SW 1271 (cell line): ENCODE data around the gene ZNF284.

Experiments used
- DNase-seq, 2 experiments: peaks; one replicate each; lab custom pipeline; 2025; lab: John Stamatoyannopoulos, UW

ZNF284 gene

DNA sequence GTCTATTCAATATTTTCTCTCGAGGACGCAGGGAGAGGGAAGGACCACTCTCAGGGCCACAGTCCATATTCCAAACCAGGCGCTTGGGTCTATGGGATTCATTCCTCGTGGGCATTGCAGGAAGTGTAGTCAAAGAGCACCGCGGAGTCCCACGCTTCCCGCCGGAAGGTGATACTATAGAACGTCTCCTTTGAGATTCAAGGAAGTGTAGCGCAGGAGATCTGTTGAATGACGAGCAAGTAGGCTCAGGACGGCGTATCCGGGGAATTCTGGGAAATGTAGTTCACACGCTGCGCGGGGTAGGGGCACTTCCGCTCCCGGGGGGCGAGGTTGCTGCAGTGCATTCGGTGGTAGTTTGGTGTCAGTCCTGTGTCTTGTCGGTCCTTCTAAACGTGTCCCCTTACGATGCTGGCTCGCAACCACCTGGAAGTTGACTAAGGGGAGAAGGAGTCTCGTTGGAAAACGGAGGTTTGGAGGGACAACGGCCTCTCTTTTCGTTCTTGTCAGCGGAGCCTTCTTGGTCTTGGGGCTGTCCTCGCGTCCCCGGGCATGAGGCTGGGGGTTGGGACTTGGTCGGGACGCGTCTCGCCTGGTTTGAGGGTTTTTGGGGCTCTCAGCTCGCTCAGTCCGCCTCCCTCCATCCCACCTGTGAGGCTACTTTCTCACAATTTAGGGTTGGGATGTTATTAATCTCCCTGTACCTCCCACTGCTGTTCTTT is at the start of gene ZNF284:
Gene ZNF284, plus strand, starts transcription at position 336 of the 719 bp plus-strand sequence. CDS start 4,231 bp downstream, outside the sequence.
- DNase-seq: peak; percentile 28 to 71

DNA sequence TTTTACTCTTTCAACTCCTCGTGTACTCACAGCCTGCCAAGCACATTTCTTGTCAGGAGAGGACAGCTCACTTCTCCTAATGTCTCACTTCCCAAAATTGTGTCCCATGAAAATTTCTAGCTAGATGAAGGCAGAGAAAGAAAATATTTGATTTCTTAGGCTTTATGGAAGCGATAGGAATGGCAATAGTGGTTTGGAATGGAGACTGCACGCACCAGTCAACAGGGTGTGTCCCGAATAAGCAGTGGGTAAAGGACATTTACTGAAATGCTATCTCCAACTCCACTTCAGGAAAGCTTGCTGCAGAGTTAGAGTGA is 47.1 kb upstream of the ZNF284 start:
- DNase-seq: no peak

DNA sequence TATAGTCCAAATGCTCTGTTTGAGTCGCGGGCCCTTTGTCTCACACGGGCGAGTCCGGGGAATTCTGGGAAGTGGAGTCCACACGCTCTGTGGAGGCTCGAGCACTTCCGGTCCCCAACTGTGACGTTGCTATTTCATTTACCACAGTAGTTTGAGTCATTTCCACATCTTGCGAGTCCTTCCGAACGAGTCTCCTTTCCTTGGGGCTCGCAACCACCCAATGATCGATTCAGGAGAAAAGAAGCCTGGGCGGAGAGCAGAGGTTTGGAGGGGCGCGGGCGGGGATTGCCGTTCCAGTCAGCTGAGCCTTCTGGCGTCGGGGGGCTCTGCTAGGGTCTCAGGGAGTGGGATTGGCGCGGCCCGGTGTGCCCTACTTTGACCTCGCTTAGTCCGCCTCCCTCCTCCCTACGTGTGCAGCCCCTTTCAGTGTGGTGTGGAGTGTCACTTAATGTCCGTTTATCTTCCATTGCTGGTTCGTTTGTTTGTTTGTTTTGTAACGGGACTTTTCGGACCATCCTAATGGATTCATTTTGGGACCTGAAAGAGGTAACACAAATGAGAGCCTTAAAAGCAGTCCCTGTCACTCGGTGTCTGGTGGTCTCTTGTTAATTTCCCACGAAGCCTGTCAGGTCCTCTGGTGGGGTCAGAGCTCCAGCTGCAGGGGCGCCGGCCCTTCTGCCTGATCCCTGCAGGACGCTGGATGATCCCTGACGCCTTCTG is 46.6 kb upstream of the ZNF284 start, which contains the start of gene ZNF222:
Gene ZNF222, plus strand, starts transcription at position 163 of the 720 bp plus-strand sequence. Its CDS starts 58 bp downstream, at position 221.
- peak; percentile 57 to 63 for DNase-seq

DNA sequence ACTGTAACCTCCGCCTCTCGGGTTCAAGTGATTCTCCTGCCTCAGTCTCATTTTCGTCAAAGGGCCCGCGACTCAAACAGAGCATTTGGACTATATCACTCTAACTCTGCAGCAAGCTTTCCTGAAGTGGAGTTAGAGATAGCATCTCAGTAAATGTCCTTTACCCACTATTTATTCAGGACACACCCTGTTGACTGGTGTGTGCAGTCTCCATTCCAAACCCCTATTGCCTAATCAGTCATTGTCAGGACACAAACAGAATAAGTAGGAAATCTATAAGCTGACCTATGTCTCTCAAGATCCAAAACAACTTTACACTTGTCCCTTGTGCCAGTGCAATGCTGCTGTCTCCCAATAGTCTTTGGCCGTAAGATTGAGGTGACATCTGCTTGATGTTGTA is 45.3 kb upstream of the ZNF284 start:
- DNase-seq: no peak

DNA sequence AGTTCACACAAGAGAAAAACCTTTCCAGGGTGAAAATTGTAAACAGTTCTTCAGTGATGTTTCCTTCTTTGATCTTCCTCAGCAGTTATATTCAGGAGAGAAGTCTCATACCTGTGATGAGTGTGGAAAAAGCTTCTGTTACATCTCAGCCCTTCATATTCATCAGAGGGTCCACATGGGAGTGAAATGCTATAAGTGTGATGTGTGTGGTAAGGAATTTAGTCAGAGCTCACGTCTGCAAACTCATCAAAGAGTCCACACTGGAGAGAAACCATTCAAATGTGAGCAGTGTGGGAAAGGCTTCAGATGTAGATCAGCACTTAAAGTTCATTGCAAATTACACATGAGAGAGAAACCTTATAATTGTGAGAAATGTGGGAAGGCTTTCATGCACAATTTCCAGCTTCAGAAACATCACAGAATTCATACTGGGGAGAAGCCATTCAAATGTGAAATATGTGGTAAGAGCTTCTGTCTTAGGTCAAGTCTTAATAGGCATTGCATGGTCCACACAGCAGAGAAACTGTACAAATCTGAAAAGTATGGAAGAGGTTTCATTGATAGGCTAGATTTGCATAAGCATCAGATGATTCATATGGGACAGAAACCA is 39.9 kb upstream of the ZNF284 start:
- no peak for DNase-seq

DNA sequence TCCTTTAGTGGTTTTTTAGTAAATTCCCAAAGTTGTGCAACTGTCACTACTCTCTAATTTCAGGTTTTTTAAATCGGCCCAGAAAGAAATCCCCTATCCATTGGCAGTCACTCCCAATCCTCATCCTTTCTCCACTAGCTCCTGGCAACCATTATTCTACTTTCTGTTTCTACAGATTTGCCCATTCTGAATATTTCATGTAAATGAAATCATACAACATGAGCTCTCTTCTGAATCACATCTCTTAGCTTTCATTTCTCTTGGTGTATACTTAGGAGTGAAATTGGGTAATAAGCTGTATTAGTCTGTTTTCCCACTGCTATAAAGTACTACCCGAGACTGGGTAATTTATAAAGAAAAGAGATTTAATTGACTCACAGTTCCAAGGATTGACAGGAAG is 29.8 kb upstream of the ZNF284 start:
- no peak for DNase-seq

DNA sequence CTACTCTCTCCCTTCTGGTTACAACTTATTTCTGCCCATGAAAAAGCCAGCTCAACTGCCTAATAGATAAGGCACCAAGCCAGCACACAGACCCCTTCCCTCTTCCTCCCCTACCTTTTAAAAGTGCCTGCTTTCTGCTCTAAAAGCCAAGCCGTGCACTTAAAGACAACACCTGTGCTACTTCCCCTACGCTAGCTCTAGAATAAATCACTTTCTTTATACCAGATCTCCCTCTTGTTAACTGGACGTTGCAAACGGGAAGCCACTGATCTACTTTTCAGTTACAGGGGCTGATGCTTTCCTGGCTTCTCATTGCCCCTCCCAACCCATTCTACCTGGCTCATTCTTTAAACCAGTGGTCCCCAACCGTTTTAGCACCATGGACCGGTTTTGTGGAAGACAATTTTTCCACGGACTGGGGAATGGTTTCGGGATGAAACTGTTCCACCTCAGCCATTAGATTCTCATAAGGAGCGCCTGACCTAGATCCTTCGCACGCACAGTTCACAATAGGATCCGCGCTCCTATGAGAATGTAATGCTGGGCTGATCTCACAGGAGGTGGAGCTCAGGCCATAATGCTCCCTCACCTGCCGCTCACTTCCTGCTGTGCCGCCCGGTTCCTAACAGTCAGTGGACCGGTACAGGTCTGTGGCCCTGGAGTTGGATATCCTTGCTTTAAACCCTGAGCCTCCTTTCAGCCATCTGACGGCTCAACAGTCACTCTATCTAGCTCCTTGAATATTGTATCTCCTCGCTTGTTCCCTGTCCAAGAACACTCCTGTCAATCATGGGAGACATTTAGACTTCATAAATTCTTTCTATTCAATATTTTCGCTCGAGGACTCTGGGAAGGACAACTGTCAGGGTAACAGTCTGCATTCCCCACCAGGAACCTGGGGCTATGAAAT is 21.0 kb upstream of the ZNF284 start:
- DNase-seq: no peak

DNA sequence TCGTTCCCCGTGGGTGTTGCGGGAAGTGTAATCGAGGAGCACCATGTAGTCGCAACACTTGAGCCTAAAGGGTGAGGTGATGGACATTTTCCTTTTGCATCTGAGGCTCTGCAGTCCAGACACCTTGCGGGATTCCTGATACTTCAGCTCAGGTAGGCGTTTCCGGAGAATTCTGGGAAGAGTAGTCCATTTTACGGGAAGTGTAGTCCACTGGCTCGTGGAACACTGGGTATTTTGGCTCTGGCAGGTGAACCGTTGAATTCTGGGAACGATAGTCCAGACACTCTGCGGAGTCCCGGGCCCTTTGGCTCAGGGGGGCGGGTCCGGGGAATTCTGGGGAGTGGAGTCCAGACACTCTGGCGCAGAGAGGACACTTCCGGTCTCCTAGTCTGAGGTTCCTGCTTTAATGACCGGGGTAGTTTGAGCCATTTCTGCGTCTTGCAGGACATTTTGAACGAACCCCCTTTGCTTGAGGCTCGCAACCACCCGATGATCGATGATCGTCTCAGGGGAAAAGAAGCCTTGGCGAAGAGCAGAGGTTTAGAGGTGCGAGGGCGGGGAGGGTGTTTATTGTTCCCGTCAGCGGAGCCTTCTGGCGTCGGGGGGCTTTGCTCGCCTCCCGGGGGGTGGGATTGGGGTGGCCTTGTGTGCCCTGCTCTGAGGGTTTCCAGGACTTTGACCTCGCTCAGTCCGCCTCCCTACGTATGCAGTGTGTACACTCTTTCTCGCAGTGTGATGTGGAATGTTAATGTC is 20.1 kb upstream of the ZNF284 start, which contains the start of gene ZNF223:
Gene ZNF223, plus strand, starts transcription at position 387 of the 753 bp plus-strand sequence. CDS start 3,141 bp downstream, outside the sequence.
- DNase-seq: peak; percentile 40 to 86

DNA sequence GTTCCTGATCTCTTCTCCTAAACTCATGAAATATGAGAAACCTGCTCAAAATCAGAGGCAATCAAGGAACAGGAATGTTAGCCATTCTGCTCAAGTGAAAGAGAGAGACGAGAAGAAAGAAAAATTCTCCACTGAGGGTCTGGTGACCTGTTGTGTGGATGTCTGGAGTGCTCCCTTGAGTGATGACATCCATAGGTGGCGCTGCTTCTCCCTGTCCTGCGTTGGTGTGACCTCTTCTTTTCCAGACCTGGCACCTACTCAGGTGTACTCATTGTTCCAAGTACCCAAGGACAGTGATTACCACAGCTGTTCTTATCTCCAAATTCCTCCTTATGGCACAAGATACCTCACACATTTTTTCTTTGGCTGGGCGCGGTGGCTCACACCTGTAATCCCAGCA is 16.1 kb upstream of the ZNF284 start:
- no peak for DNase-seq

DNA sequence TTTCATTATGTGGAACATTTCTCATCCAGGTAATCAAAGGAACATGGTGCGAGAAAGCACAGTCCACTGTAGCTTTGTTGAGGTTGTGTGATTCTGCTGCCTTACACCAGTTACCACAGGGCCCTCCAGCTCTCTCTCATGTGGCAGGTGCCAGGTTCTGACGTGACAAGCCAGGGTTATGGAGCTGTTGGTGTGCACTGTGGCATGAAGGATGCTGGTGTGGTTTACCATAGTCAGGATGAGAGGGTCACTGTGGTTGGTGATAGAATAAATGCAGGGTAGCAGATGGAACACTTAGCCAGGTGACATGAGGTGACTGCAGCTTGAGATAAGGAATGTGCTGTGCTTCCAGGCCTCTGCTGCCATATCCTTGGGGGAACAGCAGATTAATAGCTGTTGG is 12.7 kb upstream of the ZNF284 start:
- DNase-seq: no peak

DNA sequence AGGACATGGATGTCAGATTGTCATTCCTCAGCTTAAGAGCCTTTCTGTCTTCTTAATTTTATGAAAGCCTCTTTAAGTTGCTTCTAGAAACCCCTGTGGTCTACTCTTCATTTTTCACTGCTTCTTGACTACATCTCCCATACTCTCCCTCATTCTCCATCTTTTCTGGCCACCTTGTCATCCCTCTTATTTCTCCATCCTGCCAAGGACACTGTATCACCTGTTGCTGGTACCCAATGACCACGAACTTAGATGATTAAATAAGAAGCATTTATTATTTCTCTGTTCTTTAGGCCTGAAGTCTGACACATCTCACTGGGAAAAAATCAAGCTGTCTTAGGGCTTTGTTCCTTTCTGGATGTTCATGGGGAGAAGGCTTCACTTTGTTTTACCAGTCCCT is 10.9 kb upstream of the ZNF284 start:
- no peak for DNase-seq

DNA sequence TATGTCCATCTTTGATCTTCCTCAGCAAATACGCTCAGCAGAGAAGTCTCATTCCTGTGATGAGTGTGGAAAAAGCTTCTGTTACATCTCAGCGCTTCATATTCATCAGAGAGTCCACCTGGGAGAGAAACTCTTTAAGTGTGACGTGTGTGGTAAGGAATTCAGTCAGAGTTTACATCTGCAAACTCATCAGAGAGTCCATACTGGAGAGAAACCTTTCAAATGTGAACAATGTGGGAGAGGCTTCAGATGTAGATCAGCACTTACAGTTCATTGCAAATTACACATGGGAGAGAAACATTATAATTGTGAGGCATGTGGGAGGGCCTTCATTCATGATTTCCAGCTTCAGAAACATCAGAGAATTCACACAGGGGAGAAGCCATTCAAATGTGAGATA is 5.7 kb upstream of the ZNF284 start:
- no peak for DNase-seq

DNA sequence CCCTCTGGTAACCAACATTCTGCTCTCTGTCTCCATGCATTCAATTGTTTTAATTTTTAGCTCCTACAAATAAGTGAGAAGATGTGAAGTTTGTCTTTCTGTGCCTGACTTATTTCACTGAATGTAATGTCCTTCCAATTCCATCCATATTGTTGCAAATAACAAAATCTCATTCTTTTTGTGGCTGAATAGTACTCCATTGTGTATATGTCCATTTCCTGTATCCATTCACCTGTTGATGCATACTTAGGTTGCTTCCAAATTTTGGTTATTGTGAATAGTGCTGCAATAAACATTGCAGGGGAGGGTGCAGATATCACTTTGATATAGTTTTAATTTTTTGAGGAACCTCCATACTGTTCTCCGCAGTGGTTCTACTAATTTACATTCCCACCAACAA is 2.5 kb upstream of the ZNF284 start:
- no peak for DNase-seq

DNA sequence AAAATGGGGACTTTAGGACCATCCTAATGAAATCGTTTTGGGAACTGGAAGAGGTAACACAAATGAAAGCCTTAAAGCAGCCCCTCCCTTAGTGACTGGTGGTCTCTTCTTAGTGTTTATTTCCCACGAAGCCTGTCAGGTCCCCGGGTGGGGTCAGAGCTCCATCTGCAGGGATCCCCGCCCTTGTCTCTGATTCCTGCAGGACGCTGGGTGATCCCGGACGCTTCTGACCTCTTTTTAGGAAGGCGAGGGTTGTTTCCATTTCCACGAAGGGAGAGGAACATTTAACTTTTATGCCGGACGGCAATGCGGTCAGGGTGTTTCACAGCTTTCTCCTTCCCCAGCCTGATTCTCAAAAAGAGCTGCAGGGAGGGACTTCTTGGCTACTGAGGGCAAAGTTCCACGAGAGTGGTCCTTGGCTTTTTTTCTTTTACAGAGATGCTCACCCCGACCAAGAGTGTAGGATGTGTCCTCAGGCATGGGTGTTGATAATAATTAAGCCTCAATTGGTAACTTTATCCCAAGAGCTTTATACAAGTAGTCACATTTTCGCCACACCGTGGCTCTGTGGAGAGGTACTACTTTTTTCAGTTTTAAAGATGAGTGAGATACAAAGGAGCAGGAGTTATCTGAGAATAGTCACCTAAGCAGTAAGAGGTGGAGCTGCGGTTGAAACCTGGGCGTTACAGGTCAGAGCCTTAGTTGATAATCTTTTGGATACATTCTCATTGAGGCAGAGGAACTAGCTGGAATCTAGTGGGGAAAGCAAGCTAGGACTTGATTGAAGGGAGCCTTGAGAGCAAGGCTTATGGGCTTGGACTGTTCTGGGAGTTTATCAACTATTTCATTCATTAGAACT is 813 bp downstream of the ZNF284 start:
- DNase-seq: no peak

DNA sequence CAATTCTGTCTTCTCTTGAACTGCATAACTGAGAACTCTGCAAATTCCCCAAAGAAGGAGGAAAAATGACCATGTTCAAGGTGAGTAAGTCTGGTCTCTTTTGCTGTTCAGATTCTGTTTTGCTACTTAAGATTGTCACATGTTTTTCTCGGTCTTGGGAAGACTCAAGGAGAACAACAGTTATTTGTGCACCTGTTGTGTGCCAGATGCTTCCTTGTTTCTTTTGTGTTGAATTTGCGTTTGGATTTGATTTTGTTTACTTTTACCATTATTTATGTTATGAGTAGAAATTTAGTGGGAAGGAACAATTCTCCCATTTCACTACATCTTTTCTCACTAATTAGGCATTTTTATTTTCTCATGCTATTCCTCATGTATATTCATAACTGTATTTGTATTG is 4.4 kb downstream of the ZNF284 start:
- DNase-seq: no peak

DNA sequence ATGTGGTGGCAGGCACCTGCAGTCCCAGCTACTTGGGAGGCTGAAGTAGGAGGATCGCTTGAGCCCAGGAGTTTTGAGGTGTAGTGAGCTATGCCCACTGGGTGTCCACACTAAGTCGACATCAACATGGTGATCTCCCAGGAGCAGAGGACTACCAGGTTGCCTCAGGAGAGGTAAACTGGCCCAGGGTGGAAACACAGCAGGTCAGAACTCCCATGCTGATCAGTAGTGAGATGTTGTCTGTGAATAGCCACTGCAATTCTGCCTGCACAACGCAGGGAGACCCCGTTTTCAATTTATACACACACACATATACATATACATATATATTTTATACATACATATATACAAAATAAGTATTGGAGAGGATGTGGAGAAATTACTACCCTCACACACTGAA is 20.1 kb downstream of the ZNF284 start:
- DNase-seq: no peak

DNA sequence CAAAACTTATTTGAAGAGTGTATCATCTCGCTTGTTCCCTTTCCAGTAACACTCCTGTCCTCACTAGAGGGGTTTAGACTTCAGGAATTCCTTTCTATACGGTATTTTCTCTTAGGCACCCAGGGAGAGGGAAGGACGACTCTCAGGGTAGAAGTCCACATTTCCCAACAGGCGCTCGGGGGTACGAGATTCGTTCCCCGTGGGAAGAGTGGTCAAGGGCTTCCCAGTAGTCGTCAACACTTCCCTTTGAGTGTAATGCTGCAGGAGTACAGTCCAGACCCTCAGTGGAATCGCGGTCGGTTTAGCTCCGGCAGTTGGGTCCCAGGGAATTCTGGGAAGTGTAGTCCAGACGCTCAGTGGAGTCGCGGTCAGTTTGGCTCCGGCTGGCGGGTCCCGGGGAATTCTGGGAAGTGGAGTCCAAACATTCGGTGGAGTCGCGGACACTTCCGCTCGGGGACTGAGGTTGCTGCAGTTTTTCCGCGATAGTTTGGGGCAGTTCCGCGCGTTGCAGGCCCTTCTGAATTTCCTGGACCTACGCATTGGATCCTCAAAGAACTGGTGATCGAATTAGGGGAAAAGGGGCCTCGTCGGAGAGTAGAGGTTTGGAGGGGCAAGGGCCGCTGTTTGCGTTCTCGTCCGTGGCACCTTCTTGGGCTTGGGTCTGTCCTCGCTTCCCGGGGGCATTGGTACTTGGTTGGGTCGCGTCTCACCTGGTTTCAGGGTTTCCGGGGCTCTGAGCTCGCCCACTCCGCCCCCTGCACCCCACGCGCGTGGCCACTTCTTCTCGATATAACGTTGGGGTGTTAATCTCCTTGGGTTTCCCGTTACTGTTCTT is 22.2 kb downstream of the ZNF284 start, which contains the start of gene ZNF224:
Gene ZNF224, plus strand, starts transcription at position 431 of the 835 bp plus-strand sequence. CDS start 3,513 bp downstream, outside the sequence.
- DNase-seq: peak; percentile 77 to 88

DNA sequence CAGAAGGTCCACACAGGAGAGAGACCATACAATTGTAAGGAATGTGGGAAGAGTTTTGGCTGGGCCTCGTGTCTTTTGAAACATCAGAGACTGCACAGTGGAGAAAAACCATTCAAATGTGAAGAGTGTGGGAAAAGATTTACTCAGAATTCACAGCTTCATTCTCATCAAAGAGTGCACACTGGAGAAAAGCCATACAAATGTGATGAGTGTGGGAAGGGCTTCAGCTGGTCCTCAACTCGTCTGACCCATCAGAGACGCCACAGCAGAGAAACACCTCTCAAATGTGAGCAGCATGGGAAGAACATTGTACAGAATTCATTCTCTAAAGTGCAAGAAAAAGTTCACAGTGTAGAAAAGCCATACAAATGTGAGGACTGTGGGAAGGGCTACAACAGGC is 35.8 kb downstream of the ZNF284 start:
- no peak for DNase-seq

DNA sequence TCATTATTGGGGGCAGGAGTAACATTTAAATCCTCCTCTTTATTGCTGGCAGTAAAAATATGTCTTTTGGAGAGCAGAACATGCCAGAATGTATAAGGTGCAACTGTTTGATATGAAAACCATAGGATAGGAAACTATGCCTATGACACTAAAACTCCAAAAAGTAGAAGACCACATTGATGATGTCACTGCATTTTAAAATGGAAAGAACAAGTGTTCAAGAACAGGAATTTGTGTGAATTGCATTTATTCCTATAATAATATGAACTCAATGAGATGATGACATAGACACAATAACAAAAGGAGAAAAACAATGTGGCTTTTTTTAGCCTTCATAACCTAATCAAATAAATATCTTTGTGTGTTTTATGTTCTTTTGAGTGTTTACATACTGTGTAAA is 37.5 kb downstream of the ZNF284 start:
- DNase-seq: no peak
